ENCODE results near the gene TRMO. TPM values are rescaled to one million over a fixed set of nuclear protein-coding genes. Genes with fewer than 3 reads are reported as not detected.

Gene TRMO
- total and polyA plus RNA-seq, 2 of the 13 experiments (the other 11 are each of a cell fraction or from before 2014, with no cell fraction given) = 8.7 to 18.6 TPM

DNA sequence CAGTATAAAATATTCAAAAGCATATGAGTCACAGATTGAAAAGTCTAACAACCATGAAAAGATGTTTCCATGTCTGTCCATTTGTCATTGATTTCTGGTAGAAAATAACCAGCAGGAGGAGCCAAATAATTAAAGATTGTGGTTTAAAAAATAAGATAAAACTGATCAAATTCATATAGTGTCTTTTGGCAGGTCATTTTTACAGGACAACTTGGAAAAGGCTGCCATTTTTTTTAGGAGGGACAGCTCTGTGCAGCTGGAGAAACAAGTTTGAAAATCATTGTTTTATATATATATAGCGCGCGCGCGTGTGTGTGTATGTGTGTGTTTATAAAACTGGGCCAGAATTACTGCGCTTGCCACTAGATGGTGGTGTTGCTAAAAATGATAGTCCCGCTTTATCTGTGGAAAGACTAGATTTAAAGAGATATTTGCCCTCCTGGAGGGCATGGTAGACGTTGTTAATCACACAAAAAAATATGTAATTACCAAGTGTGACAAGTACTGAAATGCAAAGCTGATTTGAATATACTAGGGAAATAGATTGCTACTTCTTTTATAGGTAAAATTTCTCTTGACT, 1.3 kb upstream of the TRMO start (continued):
- TF ChIP-seq, protein P1, sequence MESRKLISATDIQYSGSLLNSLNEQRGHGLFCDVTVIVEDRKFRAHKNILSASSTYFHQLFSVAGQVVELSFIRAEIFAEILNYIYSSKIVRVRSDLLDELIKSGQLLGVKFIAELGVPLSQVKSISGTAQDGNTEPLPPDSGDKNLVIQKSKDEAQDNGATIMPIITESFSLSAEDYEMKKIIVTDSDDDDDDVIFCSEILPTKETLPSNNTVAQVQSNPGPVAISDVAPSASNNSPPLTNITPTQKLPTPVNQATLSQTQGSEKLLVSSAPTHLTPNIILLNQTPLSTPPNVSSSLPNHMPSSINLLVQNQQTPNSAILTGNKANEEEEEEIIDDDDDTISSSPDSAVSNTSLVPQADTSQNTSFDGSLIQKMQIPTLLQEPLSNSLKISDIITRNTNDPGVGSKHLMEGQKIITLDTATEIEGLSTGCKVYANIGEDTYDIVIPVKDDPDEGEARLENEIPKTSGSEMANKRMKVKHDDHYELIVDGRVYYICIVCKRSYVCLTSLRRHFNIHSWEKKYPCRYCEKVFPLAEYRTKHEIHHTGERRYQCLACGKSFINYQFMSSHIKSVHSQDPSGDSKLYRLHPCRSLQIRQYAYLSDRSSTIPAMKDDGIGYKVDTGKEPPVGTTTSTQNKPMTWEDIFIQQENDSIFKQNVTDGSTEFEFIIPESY (CRISPR knock-in tag; IDR thresholded peaks at IDR 0.05) = no peak
- TF ChIP-seq HOXA3 (CRISPR knock-in tag; IDR thresholded peaks at IDR 0.05) (no peak), GATAD2A (CRISPR knock-in tag; IDR thresholded peaks at IDR 0.05) (no peak), ZNF644 (CRISPR knock-in tag; IDR thresholded peaks at IDR 0.05; ENCODE audit: low read depth) (no peak), MIER2 (CRISPR knock-in tag; IDR thresholded peaks at IDR 0.05) (no peak), SP4 (CRISPR knock-in tag; IDR thresholded peaks at IDR 0.05) (no peak), ARID2 (CRISPR knock-in tag; IDR thresholded peaks at IDR 0.05; ENCODE audit: borderline replicate concordance) (no peak), KDM2A (CRISPR knock-in tag; IDR thresholded peaks at IDR 0.05; ENCODE audit: borderline replicate concordance, low read depth) (no peak), HNRNPL (IDR thresholded peaks at IDR 0.05; ENCODE audit: low read depth, low read length) (no peak), RXRA (CRISPR knock-in tag; IDR thresholded peaks at IDR 0.05) (no peak), HMG20A (CRISPR knock-in tag; IDR thresholded peaks at IDR 0.05; ENCODE audit: borderline replicate concordance) (no peak), ZNF33B (CRISPR knock-in tag; IDR thresholded peaks at IDR 0.05) (no peak), DR1 (CRISPR knock-in tag; IDR thresholded peaks at IDR 0.05) (no peak), ZNF468 (CRISPR knock-in tag; IDR thresholded peaks at IDR 0.05) (no peak)
- TF ChIP-seq, protein P2, sequence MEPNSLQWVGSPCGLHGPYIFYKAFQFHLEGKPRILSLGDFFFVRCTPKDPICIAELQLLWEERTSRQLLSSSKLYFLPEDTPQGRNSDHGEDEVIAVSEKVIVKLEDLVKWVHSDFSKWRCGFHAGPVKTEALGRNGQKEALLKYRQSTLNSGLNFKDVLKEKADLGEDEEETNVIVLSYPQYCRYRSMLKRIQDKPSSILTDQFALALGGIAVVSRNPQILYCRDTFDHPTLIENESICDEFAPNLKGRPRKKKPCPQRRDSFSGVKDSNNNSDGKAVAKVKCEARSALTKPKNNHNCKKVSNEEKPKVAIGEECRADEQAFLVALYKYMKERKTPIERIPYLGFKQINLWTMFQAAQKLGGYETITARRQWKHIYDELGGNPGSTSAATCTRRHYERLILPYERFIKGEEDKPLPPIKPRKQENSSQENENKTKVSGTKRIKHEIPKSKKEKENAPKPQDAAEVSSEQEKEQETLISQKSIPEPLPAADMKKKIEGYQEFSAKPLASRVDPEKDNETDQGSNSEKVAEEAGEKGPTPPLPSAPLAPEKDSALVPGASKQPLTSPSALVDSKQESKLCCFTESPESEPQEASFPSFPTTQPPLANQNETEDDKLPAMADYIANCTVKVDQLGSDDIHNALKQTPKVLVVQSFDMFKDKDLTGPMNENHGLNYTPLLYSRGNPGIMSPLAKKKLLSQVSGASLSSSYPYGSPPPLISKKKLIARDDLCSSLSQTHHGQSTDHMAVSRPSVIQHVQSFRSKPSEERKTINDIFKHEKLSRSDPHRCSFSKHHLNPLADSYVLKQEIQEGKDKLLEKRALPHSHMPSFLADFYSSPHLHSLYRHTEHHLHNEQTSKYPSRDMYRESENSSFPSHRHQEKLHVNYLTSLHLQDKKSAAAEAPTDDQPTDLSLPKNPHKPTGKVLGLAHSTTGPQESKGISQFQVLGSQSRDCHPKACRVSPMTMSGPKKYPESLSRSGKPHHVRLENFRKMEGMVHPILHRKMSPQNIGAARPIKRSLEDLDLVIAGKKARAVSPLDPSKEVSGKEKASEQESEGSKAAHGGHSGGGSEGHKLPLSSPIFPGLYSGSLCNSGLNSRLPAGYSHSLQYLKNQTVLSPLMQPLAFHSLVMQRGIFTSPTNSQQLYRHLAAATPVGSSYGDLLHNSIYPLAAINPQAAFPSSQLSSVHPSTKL (CRISPR knock-in tag; IDR thresholded peaks at IDR 0.05) = peak; percentile 23; the same call in 1 of the 2 replicates
- TF ChIP-seq, protein P3, sequence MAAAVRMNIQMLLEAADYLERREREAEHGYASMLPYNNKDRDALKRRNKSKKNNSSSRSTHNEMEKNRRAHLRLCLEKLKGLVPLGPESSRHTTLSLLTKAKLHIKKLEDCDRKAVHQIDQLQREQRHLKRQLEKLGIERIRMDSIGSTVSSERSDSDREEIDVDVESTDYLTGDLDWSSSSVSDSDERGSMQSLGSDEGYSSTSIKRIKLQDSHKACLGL (CRISPR knock-in tag; IDR thresholded peaks at IDR 0.05) = no peak
- TF ChIP-seq, protein P4, sequence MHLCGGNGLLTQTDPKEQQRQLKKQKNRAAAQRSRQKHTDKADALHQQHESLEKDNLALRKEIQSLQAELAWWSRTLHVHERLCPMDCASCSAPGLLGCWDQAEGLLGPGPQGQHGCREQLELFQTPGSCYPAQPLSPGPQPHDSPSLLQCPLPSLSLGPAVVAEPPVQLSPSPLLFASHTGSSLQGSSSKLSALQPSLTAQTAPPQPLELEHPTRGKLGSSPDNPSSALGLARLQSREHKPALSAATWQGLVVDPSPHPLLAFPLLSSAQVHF (CRISPR knock-in tag; IDR thresholded peaks at IDR 0.05) = no peak
- TF ChIP-seq, protein P5, sequence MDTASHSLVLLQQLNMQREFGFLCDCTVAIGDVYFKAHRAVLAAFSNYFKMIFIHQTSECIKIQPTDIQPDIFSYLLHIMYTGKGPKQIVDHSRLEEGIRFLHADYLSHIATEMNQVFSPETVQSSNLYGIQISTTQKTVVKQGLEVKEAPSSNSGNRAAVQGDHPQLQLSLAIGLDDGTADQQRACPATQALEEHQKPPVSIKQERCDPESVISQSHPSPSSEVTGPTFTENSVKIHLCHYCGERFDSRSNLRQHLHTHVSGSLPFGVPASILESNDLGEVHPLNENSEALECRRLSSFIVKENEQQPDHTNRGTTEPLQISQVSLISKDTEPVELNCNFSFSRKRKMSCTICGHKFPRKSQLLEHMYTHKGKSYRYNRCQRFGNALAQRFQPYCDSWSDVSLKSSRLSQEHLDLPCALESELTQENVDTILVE (CRISPR knock-in tag; IDR thresholded peaks at IDR 0.05) = no peak
- TF ChIP-seq, protein P6, sequence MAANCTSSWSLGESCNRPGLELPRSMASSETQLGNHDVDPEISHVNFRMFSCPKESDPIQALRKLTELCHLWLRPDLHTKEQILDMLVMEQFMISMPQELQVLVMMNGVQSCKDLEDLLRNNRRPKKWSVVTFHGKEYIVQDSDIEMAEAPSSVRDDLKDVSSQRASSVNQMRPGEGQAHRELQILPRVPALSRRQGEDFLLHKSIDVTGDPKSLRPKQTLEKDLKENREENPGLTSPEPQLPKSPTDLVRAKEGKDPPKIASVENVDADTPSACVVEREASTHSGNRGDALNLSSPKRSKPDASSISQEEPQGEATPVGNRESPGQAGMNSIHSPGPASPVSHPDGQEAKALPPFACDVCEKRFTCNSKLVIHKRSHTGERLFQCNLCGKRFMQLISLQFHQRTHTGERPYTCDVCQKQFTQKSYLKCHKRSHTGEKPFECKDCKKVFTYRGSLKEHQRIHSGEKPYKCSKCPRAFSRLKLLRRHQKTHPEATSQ (CRISPR knock-in tag; IDR thresholded peaks at IDR 0.05; ENCODE audit: borderline replicate concordance) = no peak
- TF ChIP-seq, protein P7, sequence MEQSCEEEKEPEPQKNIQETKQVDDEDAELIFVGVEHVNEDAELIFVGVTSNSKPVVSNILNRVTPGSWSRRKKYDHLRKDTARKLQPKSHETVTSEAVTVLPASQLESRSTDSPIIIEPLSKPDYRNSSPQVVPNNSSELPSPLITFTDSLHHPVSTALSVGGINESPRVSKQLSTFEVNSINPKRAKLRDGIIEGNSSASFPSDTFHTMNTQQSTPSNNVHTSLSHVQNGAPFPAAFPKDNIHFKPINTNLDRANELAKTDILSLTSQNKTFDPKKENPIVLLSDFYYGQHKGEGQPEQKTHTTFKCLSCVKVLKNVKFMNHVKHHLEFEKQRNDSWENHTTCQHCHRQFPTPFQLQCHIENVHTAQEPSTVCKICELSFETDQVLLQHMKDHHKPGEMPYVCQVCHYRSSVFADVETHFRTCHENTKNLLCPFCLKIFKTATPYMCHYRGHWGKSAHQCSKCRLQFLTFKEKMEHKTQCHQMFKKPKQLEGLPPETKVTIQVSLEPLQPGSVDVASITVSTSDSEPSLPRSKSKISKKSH (CRISPR knock-in tag; IDR thresholded peaks at IDR 0.05; ENCODE audit: borderline replicate concordance) = no peak
